ENCODE data around the gene TNFRSF1A. TPM values are rescaled to one million over a fixed set of nuclear protein-coding genes. Genes with fewer than 3 reads are reported as not detected.
A peak's percentile ranks its signal among the peaks of the same experiment; 100 is the strongest.

TNFRSF1A gene
- total RNA-seq, 1 experiment from 2014 or later = 44.1 TPM

- ChIA-PET CTCF (interaction anchor here (1.0 to 2.5 kb wide), 2 partner anchors 8 to 118 kb away, joined by 3 to 13 read pairs; no protein-coding TSS in a partner anchor), POLR2A (interaction anchor here (0.9 kb wide), 1 partner anchor 11 kb away, joined by 3 read pairs; no protein-coding TSS in a partner anchor)
- no peak for TF ChIP-seq E2F5 (CRISPR knock-in tag; IDR thresholded peaks at IDR 0.05)
- no peak for TF ChIP-seq ZNF317 (CRISPR knock-in tag; IDR thresholded peaks at IDR 0.05; ENCODE audit: borderline replicate concordance, low read depth)
- no peak for TF ChIP-seq GABPB1 (CRISPR knock-in tag; IDR thresholded peaks at IDR 0.05)
- no peak for TF ChIP-seq CREB1 (CRISPR knock-in tag; IDR thresholded peaks at IDR 0.05)
- TF ChIP-seq OVOL2 (CRISPR knock-in tag; IDR thresholded peaks at IDR 0.05; ENCODE audit: borderline replicate concordance) = no peak
- no peak for TF ChIP-seq ZBTB43 (CRISPR knock-in tag; IDR thresholded peaks at IDR 0.05)
- Mint-ChIP-seq H3K27me3 (ENCODE audit: low read depth) (no peaks in the 10 kb centered on the region), H3K4me3 (no peak overlapping the region), H3K36me3 (peaks cover 36% of the 10 kb centered on the region), H3K27ac (no peak overlapping the region), H3K9me3 (no peaks in the 10 kb centered on the region), H3K4me1 (peaks cover 24% of the 10 kb centered on the region)
- DNase-seq (ENCODE audit: low spot score) = no peak
- no peak for ATAC-seq
Measured at GRCh38 chr12:6347367-6348338, 5.8 kb upstream of the TNFRSF1A start.

- Mint-ChIP-seq H3K27ac (peak overlapping the region; percentile 1; the same call in 1 of the 2 replicates), H3K9me3 (no peaks in the 10 kb centered on the region), H3K36me3 (peaks cover 29% of the 10 kb centered on the region), H3K27me3 (ENCODE audit: low read depth) (no peaks in the 10 kb centered on the region), H3K4me1 (peaks cover 31% of the 10 kb centered on the region), H3K4me3 (no peak overlapping the region)
- ChIA-PET POLR2A (no interaction called here), CTCF (interaction anchor here (1.6 to 2.5 kb wide), 2 partner anchors 9 to 119 kb away, joined by 7 to 13 read pairs; no protein-coding TSS in a partner anchor)
- DNase-seq (ENCODE audit: low spot score) (no peak), ATAC-seq (no peak)
- TF ChIP-seq ZNF219 (CRISPR knock-in tag; IDR thresholded peaks at IDR 0.05; ENCODE audit: borderline replicate concordance) (no peak), PRRX2 (CRISPR knock-in tag; IDR thresholded peaks at IDR 0.05) (no peak), ZSCAN18 (CRISPR knock-in tag; IDR thresholded peaks at IDR 0.05) (no peak), ZMAT4 (CRISPR knock-in tag; IDR thresholded peaks at IDR 0.05) (no peak), FOXP1 (CRISPR knock-in tag; IDR thresholded peaks at IDR 0.05; ENCODE audit: borderline replicate concordance) (no peak), STAT6 (CRISPR knock-in tag; conservative IDR thresholded peaks at IDR 0.05; ENCODE audit: low read depth) (no peak), ETV6 (CRISPR knock-in tag; IDR thresholded peaks at IDR 0.05) (no peak), ZNF416 (CRISPR knock-in tag; IDR thresholded peaks at IDR 0.05) (no peak), SOX15 (CRISPR knock-in tag; IDR thresholded peaks at IDR 0.05) (no peak), ZNF232 (CRISPR knock-in tag; IDR thresholded peaks at IDR 0.05) (no peak), EMX1 (CRISPR knock-in tag; IDR thresholded peaks at IDR 0.05) (no peak), HMGA2 (CRISPR knock-in tag; IDR thresholded peaks at IDR 0.05) (no peak), GABPB1 (CRISPR knock-in tag; IDR thresholded peaks at IDR 0.05) (no peak), CBFB (CRISPR knock-in tag; IDR thresholded peaks at IDR 0.05; ENCODE audit: low read depth) (no peak), AFF4 (CRISPR knock-in tag; IDR thresholded peaks at IDR 0.05; ENCODE audit: borderline replicate concordance) (no peak), ZNF121 (CRISPR knock-in tag; IDR thresholded peaks at IDR 0.05) (no peak), E2F5 (CRISPR knock-in tag; IDR thresholded peaks at IDR 0.05) (no peak)
Measured at GRCh38 chr12:6346942-6347341, 5.1 kb upstream of the TNFRSF1A start.
